RCC 7860 (cell line): ENCODE data around the gene KCNQ4.

ENCODE experiments used
- DNase-seq: peaks from one replicate; pipeline ENCODE4 v3.0.0-alpha.2; 2015; ENCODE audit warnings: low spot score
- FAIRE-seq: peaks from 2 replicates; lab custom pipeline; 2012; peaks lifted over from hg19 to GRCh38; lab: Jason Lieb, UNC

The KCNQ4 gene

GRCh38 chr1:40838980-40839942 is 55.7 kb downstream of the KCNQ4 start:
- DNase-seq (no peak), FAIRE-seq (no peak)

GRCh38 chr1:40839943-40840335 is 56.4 kb downstream of the KCNQ4 start:
- DNase-seq (no peak), FAIRE-seq (no peak)

GRCh38 chr1:40840526-40841323 is 57.1 kb downstream of the KCNQ4 start:
- no peak for FAIRE-seq

GRCh38 chr1:40841602-40842001 is 58.0 kb downstream of the KCNQ4 start:
- DNase-seq (no peak), FAIRE-seq (no peak)

More at GRCh38 chr1:40840526-40841323, 57.1 kb downstream of the KCNQ4 start:
- DNase-seq, result no peak

GRCh38 chr1:40842207-40842606 is 58.6 kb downstream of the KCNQ4 start:
- FAIRE-seq (no peak), DNase-seq (no peak)

GRCh38 chr1:40842691-40843090 is 59.1 kb downstream of the KCNQ4 start:
- FAIRE-seq (no peak), DNase-seq (no peak)

- FAIRE-seq, result no peak
- DNase-seq, result no peak
Observed at GRCh38 chr1:40844079-40844478, 60.5 kb downstream of the KCNQ4 start.

- DNase-seq (no peak), FAIRE-seq (no peak)
Observed at GRCh38 chr1:40844887-40845878, 61.6 kb downstream of the KCNQ4 start.

GRCh38 chr1:40845895-40846294 is 62.3 kb downstream of the KCNQ4 start:
- no peak for FAIRE-seq
- no peak for DNase-seq

GRCh38 chr1:40847023-40847745 is 63.6 kb downstream of the KCNQ4 start:
- DNase-seq, result no peak
- FAIRE-seq, result no peak

GRCh38 chr1:40848530-40849189 is 65.1 kb downstream of the KCNQ4 start:
- no peak for FAIRE-seq
- DNase-seq, result peak; percentile 55

- no peak for FAIRE-seq
- peak; percentile 32 for DNase-seq
Observed at GRCh38 chr1:40849801-40850592, 66.4 kb downstream of the KCNQ4 start.

GRCh38 chr1:40851643-40852042 is 68.1 kb downstream of the KCNQ4 start:
- no peak for DNase-seq
- FAIRE-seq, result no peak

GRCh38 chr1:40853113-40853884 is 69.7 kb downstream of the KCNQ4 start:
- FAIRE-seq, result no peak
- no peak for DNase-seq

- DNase-seq (no peak), FAIRE-seq (no peak)
Observed at GRCh38 chr1:40853885-40854170, 70.2 kb downstream of the KCNQ4 start.

- DNase-seq (no peak), FAIRE-seq (no peak)
Observed at GRCh38 chr1:40855513-40855912, 71.9 kb downstream of the KCNQ4 start.

GRCh38 chr1:40856116-40856515 is 72.5 kb downstream of the KCNQ4 start:
- DNase-seq, result no peak
- FAIRE-seq, result no peak

GRCh38 chr1:40856656-40857302 is 73.2 kb downstream of the KCNQ4 start:
- DNase-seq, result no peak
- no peak for FAIRE-seq
